Pancreas (tissue), 10 donors: Measurements from ENCODE around the gene RIMBP2. TPM values are rescaled to one million over a fixed set of nuclear protein-coding genes. Genes with fewer than 3 reads are reported as not detected.

Source experiments
- ATAC-seq, 4 donors: fragments of 200-7000 bp; cut with Tn5 transposase; one replicate each; pipeline versions ENCODE4 v1.8.0 to v1.9.1; 2020; ENCODE audit warnings: mild to moderate bottlenecking in 4 of 4, moderate library complexity in 4 of 4
- DNase-seq, 6 donors: peaks; one replicate each; pipeline ENCODE4 v3.0.0-alpha.2; 2020
- FAIRE-seq: peaks from 2 replicates; lab custom pipeline; 2012; peaks lifted over from hg19 to GRCh38; lab: Jason Lieb, UNC
- H3K27ac ChIP-seq, 4 donors: fragments of 200-600 bp; sonication (generic); 1 replicate in 3 of 4; 2 replicates in 1 of 4; pipeline versions ENCODE4 v1.5.0 to v1.8.0; 2020
- H3K27me3 ChIP-seq, 4 donors: fragments of 200-600 bp; one replicate each; pipeline ENCODE4 v1.8.0; 2021
- H3K36me3 ChIP-seq, 3 donors: fragments of 200-600 bp; sonication (generic) in 1 of 3; one replicate each; pipeline versions ENCODE4 v1.5.0 to v1.8.0; 2020 to 2021
- H3K4me1 ChIP-seq, 3 donors: fragments of 200-600 bp; one replicate each; pipeline ENCODE4 v1.8.0; 2021
- H3K4me3 ChIP-seq, 4 donors: fragments of 200-600 bp; sonication (generic) in 2 of 4; one replicate each; pipeline versions ENCODE4 v1.5.0 to v1.8.0; 2020 to 2021
- H3K9me3 ChIP-seq, 4 donors: fragments of 200-600 bp; one replicate each; pipeline ENCODE4 v1.8.0; 2021
- CTCF ChIP-seq, 4 donors: fragments of 200-600 bp; sonication (generic) in 3 of 4; IDR thresholded peaks; one replicate each; pipeline versions ENCODE4 v1.5.0 to v1.8.0; 2021; ENCODE audit warnings: antibody characterized with exemption in 4 of 4
- WGBS, 2 donors: extraction: QIAGEN DNeasy Blood & Tissue Kit; methylation state at CpG; one replicate each; pipeline ENCODE4 v1.1.7; 2013; 5-methylcytosine and 5-hydroxymethylcytosine counted together
- intact Hi-C, 3 donors: fragments of 100-400 bp; cut with DNase I; formaldehyde crosslinking; loops; one replicate each; pipeline versions ENCODE4 v1.11.1 to v1.14.2; 2022
- polyA plus RNA-seq, 2 donors: library from polyadenylated mRNA; stranded (reverse); fragments of 200-250 nt; gene quantifications; one replicate each; pipeline ENCODE4 v1.2.3, GENCODE V29; 2013
- total RNA-seq, 6 donors: library from RNA; stranded (reverse); fragmentation: NEBNext Ultra II Directional in 4 of 6; extraction: Animal tissue kit (Norgen Biotek cat#: 25700) in 4 of 6; gene quantifications; one replicate each; pipeline versions ENCODE4 v1.2.1 to v1.2.4, GENCODE V29; 2021 to 2023
- donor health status: healthy with polysubstance abuse.
- donor health status: DM: no; HTN: no; CAD: no; lungs with moderate emphysema.
- donor health status: DM: no; HTN: no; CAD: no.
- donor health status: control.
- donor health status: control.
- donor health status: Bipolar disorder and iron deficiency.
- donor health status: DM: yes; HTN: yes; CAD: no.
- donor health status: DM: no; HTN: no; CAD: no.
- donor health status: DM: no; HTN: no; CAD: no.
- donor health status: DM: yes; HTN: yes; CAD: no.

Gene RIMBP2
- total and polyA plus RNA-seq, 8 donors = 1.6 to 14.9 (median 3.9) TPM

DNA sequence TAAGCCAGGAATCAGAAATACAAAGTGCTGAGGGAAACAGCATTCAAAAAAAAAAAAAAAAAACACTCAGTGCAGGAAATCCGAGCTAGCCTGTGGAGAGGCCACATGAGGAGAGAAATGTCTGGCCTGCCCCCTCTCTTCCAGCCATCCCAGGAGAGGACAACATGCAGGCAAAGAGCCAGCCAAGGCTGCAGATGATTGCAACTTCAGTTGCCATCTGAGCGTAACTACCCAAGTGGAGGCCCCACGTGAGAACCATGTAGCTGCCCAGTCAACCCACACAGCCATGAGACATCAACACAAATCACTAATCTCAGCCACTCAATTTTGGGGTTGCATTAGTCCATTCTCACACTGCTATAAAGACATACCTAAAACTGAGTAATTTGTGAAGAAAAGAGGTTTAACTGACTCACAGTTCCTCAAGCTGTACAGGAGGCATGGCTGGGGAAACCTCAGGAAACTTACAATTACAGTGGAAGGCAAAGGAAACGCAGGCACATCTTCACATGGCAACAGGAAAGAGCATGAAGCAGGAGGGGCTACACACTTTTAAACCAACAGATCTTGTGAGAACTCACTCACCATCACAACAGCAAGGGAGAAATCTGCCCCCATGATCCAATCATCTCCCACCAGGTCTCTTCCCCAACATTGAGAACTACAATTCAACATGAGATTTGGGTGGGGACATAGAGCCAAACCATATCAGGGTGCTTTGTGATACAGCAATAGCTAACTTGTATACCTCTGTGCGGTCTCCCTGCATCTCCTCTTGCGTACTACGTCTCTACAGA lies 217.3 kb downstream of the RIMBP2 start:
- WGBS, 2 donors = 64 to 73% methylated on average over 7 of the region's 7 CpGs
- no peak for FAIRE-seq
- Histone ChIP-seq H3K9me3 (no peaks in the 10 kb centered on the region), H3K27me3 (no peaks in the 10 kb centered on the region), H3K36me3 (no peaks in the 10 kb centered on the region), H3K4me1 (no peaks in the 10 kb centered on the region), H3K27ac (no peak overlapping the region), H3K4me3 (no peak overlapping the region)
- ATAC-seq = no peak
- no peak for TF ChIP-seq CTCF (IDR thresholded peaks at IDR 0.05)
- DNase-seq = no peak
- intact Hi-C loops = no loop called here

GRCh38 chr12:130497991-130498390 lies 218.1 kb downstream of the RIMBP2 start:
- TF ChIP-seq CTCF (IDR thresholded peaks at IDR 0.05) = no peak
- Histone ChIP-seq H3K27me3 (no peaks in the 10 kb centered on the region), H3K27ac (no peak overlapping the region), H3K4me1 (no peaks in the 10 kb centered on the region), H3K36me3 (no peaks in the 10 kb centered on the region), H3K4me3 (no peak overlapping the region), H3K9me3 (no peaks in the 10 kb centered on the region)
- ATAC-seq (peak in 1 of 4 donors; percentile 25), FAIRE-seq (no peak), DNase-seq (no peak)
- 51 to 58% methylated on average over 10 of the region's 10 CpGs for WGBS, 2 donors
- intact Hi-C loops = no loop called here

GRCh38 chr12:130497321-130497720 lies 218.8 kb downstream of the RIMBP2 start:
- no peak for TF ChIP-seq CTCF (IDR thresholded peaks at IDR 0.05)
- Histone ChIP-seq H3K27ac (no peak overlapping the region), H3K4me3 (no peak overlapping the region), H3K4me1 (no peaks in the 10 kb centered on the region), H3K36me3 (no peaks in the 10 kb centered on the region), H3K27me3 (no peaks in the 10 kb centered on the region), H3K9me3 (no peaks in the 10 kb centered on the region)
- no peak for ATAC-seq
- no peak for FAIRE-seq
- no peak for DNase-seq
- 67 to 82% methylated on average over 12 of the region's 12 CpGs for WGBS, 2 donors
- intact Hi-C loops = no loop called here

DNA sequence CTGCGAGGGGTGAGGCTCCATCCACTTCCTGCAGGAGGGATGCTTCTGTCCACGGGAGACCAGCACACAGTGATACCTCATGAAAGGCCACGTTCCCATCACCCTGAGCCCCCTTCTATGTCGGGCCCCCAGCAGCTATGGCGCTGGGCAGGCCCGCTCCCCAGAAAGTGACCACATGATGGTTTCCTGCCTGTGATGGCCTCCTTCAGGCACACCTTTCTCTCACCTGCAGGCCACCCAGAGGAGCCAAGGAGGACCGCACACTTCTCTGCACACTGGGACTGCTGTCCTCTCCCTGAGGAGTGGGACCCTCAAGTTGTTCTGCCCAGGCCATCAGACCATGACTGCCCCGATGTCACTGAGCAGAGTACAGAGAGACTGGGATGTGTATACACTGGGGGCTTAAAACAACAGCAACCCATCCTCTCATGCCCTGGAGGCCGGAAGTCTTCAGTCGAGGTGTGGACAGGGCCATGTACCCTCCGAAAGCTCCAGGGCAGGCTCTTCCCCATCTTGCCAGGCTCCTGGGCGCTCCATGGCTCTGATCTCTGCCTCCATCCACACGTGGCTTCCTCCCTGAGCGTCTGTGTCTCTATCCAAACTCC lies 219.5 kb downstream of the RIMBP2 start:
- 62 to 63% methylated on average over 14 of the region's 14 CpGs for WGBS, 2 donors
- Histone ChIP-seq H3K27me3 (no peaks in the 10 kb centered on the region), H3K4me1 (no peaks in the 10 kb centered on the region), H3K4me3 (no peak overlapping the region), H3K36me3 (no peaks in the 10 kb centered on the region), H3K9me3 (no peaks in the 10 kb centered on the region), H3K27ac (no peak overlapping the region)
- DNase-seq = no peak
- intact Hi-C loops = no loop called here
- no peak for ATAC-seq
- no peak for TF ChIP-seq CTCF (IDR thresholded peaks at IDR 0.05)
- FAIRE-seq = no peak

DNA sequence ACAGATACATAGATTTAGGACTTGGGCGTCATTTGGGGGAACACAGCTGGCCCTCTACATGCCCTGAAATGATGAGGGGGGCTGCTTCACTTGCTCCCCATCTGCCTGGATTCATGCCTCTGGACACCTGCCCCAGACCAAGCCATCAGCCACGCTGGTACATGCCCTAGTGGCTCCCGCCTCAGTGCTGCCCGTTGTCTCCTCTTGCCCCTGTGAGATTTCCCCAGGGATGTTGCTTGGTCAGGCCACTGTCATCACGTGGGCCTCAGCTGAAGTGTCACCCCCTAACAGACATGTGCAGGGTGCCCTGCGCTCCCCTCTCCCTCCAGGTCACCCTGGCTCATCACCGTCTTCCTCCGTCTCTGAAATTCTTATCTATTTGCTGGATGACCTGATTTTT lies 220.9 kb downstream of the RIMBP2 start:
- no peak overlapping the region for H3K4me3 ChIP-seq
- no peak for FAIRE-seq
- 66 to 67% methylated on average over 8 of the region's 8 CpGs for WGBS, 2 donors
- ATAC-seq = no peak
- DNase-seq = no peak
- no peak for TF ChIP-seq CTCF (IDR thresholded peaks at IDR 0.05)
- H3K36me3 ChIP-seq = no peaks in the 10 kb centered on the region
- H3K4me1 ChIP-seq = no peaks in the 10 kb centered on the region
- no peak overlapping the region for H3K27ac ChIP-seq
- intact Hi-C loops = no loop called here
- H3K9me3 ChIP-seq = no peaks in the 10 kb centered on the region
- no peaks in the 10 kb centered on the region for H3K27me3 ChIP-seq
